Vagina (tissue), 2 donors: ENCODE data around the gene MAMDC2. TPM values are rescaled to one million over a fixed set of nuclear protein-coding genes. Genes with fewer than 3 reads are reported as not detected.

Experiments
- DNase-seq, 2 donors: peaks; one replicate each; pipeline ENCODE4 v3.0.0-alpha.2; 2017; ENCODE audit errors: extremely low spot score in 2 of 2
- H3K27ac ChIP-seq: fragments of 200-600 bp; sonication (generic); one replicate; pipeline ENCODE4 v1.5.1; 2019
- H3K27me3 ChIP-seq: fragments of 200-600 bp; sonication (generic); one replicate; pipeline ENCODE4 v1.5.1; 2019
- H3K36me3 ChIP-seq, 2 donors: fragments of 200-600 bp; sonication (generic); one replicate each; pipeline ENCODE4 v1.5.1; 2017 to 2019
- H3K4me1 ChIP-seq: fragments of 200-600 bp; sonication (generic); one replicate; pipeline ENCODE4 v1.5.1; 2019
- H3K4me3 ChIP-seq, 2 donors: fragments of 200-600 bp; sonication (generic); 1 replicate in 1 of 2; 2 replicates in 1 of 2; pipeline ENCODE4 v1.5.1; 2016 to 2019
- H3K9me3 ChIP-seq: fragments of 200-600 bp; sonication (generic); one replicate; pipeline ENCODE4 v1.5.1; 2019
- CTCF ChIP-seq, 3 experiments: fragments of 450-650 bp in 2 of 3; fragments of 200-600 bp in 1 of 3; sonication (generic) in 1 of 3; IDR thresholded peaks; one replicate each; pipeline ENCODE4 v1.5.1; 2017 to 2019; ENCODE audit warnings: antibody characterized with exemption in 3 of 3, mild to moderate bottlenecking in 2 of 3, moderate library complexity in 2 of 3
- POLR2A ChIP-seq, 2 donors: fragments of 450-650 bp; IDR thresholded peaks; one replicate each; pipeline ENCODE4 v1.6.1; 2017; ENCODE audit warnings: antibody characterized with exemption in 2 of 2, mild to moderate bottlenecking in 2 of 2, moderate library complexity in 2 of 2
- POLR2AphosphoS5 ChIP-seq, 2 donors: sonication (generic); formaldehyde crosslinking; IDR thresholded peaks; one replicate each; pipeline ENCODE4 v1.9.0; 2017; ENCODE audit warnings: antibody characterized with exemption in 2 of 2, mild to moderate bottlenecking in 2 of 2, low read depth in 1 of 2; ENCODE audit not compliant: insufficient read depth in 1 of 2
- intact Hi-C: fragments of 100-400 bp; cut with DNase I; formaldehyde crosslinking; loops from one replicate; pipeline ENCODE4 v1.15.1; 2023
- total RNA-seq: library from RNA; depleted of rRNA; stranded (reverse); fragments of >200 nt; gene quantifications from one replicate; pipeline ENCODE4 v1.2.3, GENCODE V29; 2016

The MAMDC2 gene
- total RNA-seq, 1 donor from 2014 or later: 38.5 TPM

- Histone ChIP-seq H3K4me1 (no peaks in the 10 kb centered on the region), H3K36me3 (peaks cover 0 to 4% of the 10 kb centered on the region in 2 donors), H3K9me3 (no peaks in the 10 kb centered on the region), H3K27ac (no peak overlapping the region), H3K4me3 (no peak overlapping the region), H3K27me3 (no peaks in the 10 kb centered on the region)
- no peak for DNase-seq
- TF ChIP-seq POLR2A (IDR thresholded peaks at IDR 0.05): no peak
- no peak for TF ChIP-seq CTCF (IDR thresholded peaks at IDR 0.05)
- TF ChIP-seq POLR2AphosphoS5 (IDR thresholded peaks at IDR 0.05; ENCODE audit: insufficient read depth in 1 of 2, low read depth in 1 of 2): no peak
- intact Hi-C loops: no loop called here
Measured at GRCh38 chr9:70152350-70152749, 108.7 kb downstream of the MAMDC2 start.

- DNase-seq: no peak
- intact Hi-C loops: no loop called here
- Histone ChIP-seq H3K27ac (no peak overlapping the region), H3K27me3 (no peaks in the 10 kb centered on the region), H3K4me3 (no peak overlapping the region), H3K9me3 (no peaks in the 10 kb centered on the region), H3K36me3 (no peaks in the 10 kb centered on the region), H3K4me1 (peaks cover 29% of the 10 kb centered on the region)
- TF ChIP-seq POLR2A (IDR thresholded peaks at IDR 0.05): no peak
- TF ChIP-seq CTCF (IDR thresholded peaks at IDR 0.05): no peak
- TF ChIP-seq POLR2AphosphoS5 (IDR thresholded peaks at IDR 0.05; ENCODE audit: insufficient read depth in 1 of 2, low read depth in 1 of 2): no peak
Measured at GRCh38 chr9:70156729-70157128, 113.1 kb downstream of the MAMDC2 start.

GRCh38 chr9:70159630-70160029 lies 116.0 kb downstream of the MAMDC2 start:
- H3K27me3 ChIP-seq: no peaks in the 10 kb centered on the region
- H3K36me3 ChIP-seq: no peaks in the 10 kb centered on the region
- H3K9me3 ChIP-seq: no peaks in the 10 kb centered on the region
- no peak for TF ChIP-seq POLR2AphosphoS5 (IDR thresholded peaks at IDR 0.05; ENCODE audit: insufficient read depth in 1 of 2, low read depth in 1 of 2)
- TF ChIP-seq CTCF (IDR thresholded peaks at IDR 0.05): no peak
- no peak for TF ChIP-seq POLR2A (IDR thresholded peaks at IDR 0.05)
- peaks cover 33% of the 10 kb centered on the region for H3K4me1 ChIP-seq
- H3K27ac ChIP-seq: no peak overlapping the region
- no peak overlapping the region for H3K4me3 ChIP-seq
- DNase-seq: no peak
- intact Hi-C loops: no loop called here

- Histone ChIP-seq H3K4me3 (no peak overlapping the region), H3K27me3 (no peaks in the 10 kb centered on the region), H3K9me3 (no peaks in the 10 kb centered on the region), H3K27ac (peak overlapping the region; percentile 60), H3K4me1 (peaks cover 33% of the 10 kb centered on the region), H3K36me3 (no peaks in the 10 kb centered on the region)
- TF ChIP-seq CTCF (IDR thresholded peaks at IDR 0.05) (no peak), POLR2A (IDR thresholded peaks at IDR 0.05) (no peak), POLR2AphosphoS5 (IDR thresholded peaks at IDR 0.05; ENCODE audit: insufficient read depth in 1 of 2, low read depth in 1 of 2) (no peak)
- DNase-seq: no peak
- intact Hi-C loops: no loop called here
Measured at GRCh38 chr9:70160686-70161600, 117.3 kb downstream of the MAMDC2 start.

GRCh38 chr9:70165006-70165602 lies 121.5 kb downstream of the MAMDC2 start:
- Histone ChIP-seq H3K9me3 (no peaks in the 10 kb centered on the region), H3K27me3 (no peaks in the 10 kb centered on the region), H3K4me1 (peaks cover 18% of the 10 kb centered on the region), H3K27ac (no peak overlapping the region), H3K4me3 (no peak overlapping the region), H3K36me3 (peaks cover 0 to 3% of the 10 kb centered on the region in 2 donors)
- TF ChIP-seq CTCF (IDR thresholded peaks at IDR 0.05): no peak
- no peak for TF ChIP-seq POLR2AphosphoS5 (IDR thresholded peaks at IDR 0.05; ENCODE audit: insufficient read depth in 1 of 2, low read depth in 1 of 2)
- no peak for TF ChIP-seq POLR2A (IDR thresholded peaks at IDR 0.05)
- no peak for DNase-seq
- intact Hi-C loops: no loop called here
